ENCODE results near the gene ZRANB2. TPM values are rescaled to one million over a fixed set of nuclear protein-coding genes. Genes with fewer than 3 reads are reported as not detected.

Gene ZRANB2
- total RNA-seq, 1 experiment from 2014 or later = 103 TPM

DNA sequence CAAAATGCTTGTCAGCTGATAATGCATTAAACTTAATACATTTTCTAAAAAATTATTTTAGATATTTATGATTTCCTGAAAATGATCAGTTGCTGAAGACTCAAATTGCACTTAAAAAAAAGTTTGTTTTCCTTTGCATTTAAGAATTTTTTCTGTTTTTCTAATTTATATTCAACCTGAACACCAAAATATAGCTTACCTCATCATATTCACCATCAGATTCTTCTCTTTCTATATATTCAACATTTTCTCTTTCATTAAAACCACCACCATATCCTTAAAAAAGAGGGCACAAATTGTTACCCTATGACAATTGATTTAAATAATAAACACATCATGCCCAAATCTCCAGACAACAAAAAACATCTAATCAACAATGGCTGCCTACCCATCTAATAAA lies 8.6 kb downstream of the ZRANB2 start:
- H3K27ac ChIP-seq (ENCODE audit: insufficient read length, low read depth, low read length) = no peak overlapping the region
- no peak for DNase-seq
- H3K9me3 ChIP-seq (ENCODE audit: control insufficient read depth, low read depth, low read length) = no peaks in the 10 kb centered on the region
- H3K56ac ChIP-seq (ENCODE audit: insufficient read length, low read depth, low read length) = no peak overlapping the region
- H4K5ac ChIP-seq (ENCODE audit: insufficient read length, low read depth, low read length) = no peak overlapping the region
- H3T11ph ChIP-seq (ENCODE audit: low read length) = no peak overlapping the region
- H3K27me3 Mint-ChIP-seq (ENCODE audit: low read depth) = no peaks in the 10 kb centered on the region
- no peak overlapping the region for H3K18ac ChIP-seq (ENCODE audit: insufficient read length, low read depth, low read length)
- H2BK5ac ChIP-seq (ENCODE audit: insufficient read length, low read length) = no peak overlapping the region
- H3K4me2 ChIP-seq (ENCODE audit: insufficient read depth, insufficient read length, low read length) = no peak overlapping the region
- no peak overlapping the region for H2BK120ac ChIP-seq (ENCODE audit: low read depth, low read length, poor library complexity, severe bottlenecking)
- no peaks in the 10 kb centered on the region for H3K23me2 ChIP-seq (ENCODE audit: insufficient read length, low read depth, low read length, poor library complexity, severe bottlenecking)
- H3K9me3 Mint-ChIP-seq = no peaks in the 10 kb centered on the region
- H3K79me1 ChIP-seq (ENCODE audit: insufficient read depth, low read depth, low read length, poor library complexity, severe bottlenecking) = no peaks in the 10 kb centered on the region
- no peak overlapping the region for H3K23ac ChIP-seq (ENCODE audit: insufficient read length, low read depth, low read length)
- H2AK5ac ChIP-seq (ENCODE audit: insufficient read length, low read length) = no peak overlapping the region
- H2AFZ ChIP-seq (ENCODE audit: low read length) = no peak overlapping the region
- no peaks in the 10 kb centered on the region for H3K79me2 ChIP-seq (ENCODE audit: insufficient read depth, low read length)
- H3K4me1 Mint-ChIP-seq = no peaks in the 10 kb centered on the region
- H3K4ac ChIP-seq (ENCODE audit: low read depth, low read length) = no peak overlapping the region
- H3K14ac ChIP-seq (ENCODE audit: insufficient read depth, low read length) = no peak overlapping the region
- H4K91ac ChIP-seq (ENCODE audit: insufficient read length, low read depth, low read length) = no peak overlapping the region
- H3K9ac ChIP-seq (ENCODE audit: extremely low read depth, insufficient read length, low read length) = no peak overlapping the region
- H3K4me3 Mint-ChIP-seq = no peak overlapping the region
- H2BK12ac ChIP-seq (ENCODE audit: insufficient read length, low read depth, low read length) = no peak overlapping the region
- H2BK15ac ChIP-seq (ENCODE audit: low read depth, low read length) = no peak overlapping the region
- no peaks in the 10 kb centered on the region for H3K4me1 ChIP-seq (ENCODE audit: insufficient read depth, low read length)
- no peak overlapping the region for H4K8ac ChIP-seq (replicated peaks; ENCODE audit: insufficient read length, low read depth, low read length)
- no peaks in the 10 kb centered on the region for H3K27me3 ChIP-seq (ENCODE audit: insufficient read depth, low read length)
- peaks cover 42 to 82% (median 74%) of the 10 kb centered on the region in 3 experiments; a peak in 6 of 7 replicates for H3K36me3 Mint-ChIP-seq (ENCODE audit: insufficient read depth in 1 of 3, low read depth in 3 of 3)
- no peaks in the 10 kb centered on the region for H4K20me1 ChIP-seq (ENCODE audit: control insufficient read depth, insufficient read depth, insufficient read length)
- no peak overlapping the region for H3K27ac Mint-ChIP-seq
- H2BK20ac ChIP-seq (ENCODE audit: low read depth, low read length, poor library complexity, severe bottlenecking) = no peak overlapping the region
- TF ChIP-seq, protein P1, sequence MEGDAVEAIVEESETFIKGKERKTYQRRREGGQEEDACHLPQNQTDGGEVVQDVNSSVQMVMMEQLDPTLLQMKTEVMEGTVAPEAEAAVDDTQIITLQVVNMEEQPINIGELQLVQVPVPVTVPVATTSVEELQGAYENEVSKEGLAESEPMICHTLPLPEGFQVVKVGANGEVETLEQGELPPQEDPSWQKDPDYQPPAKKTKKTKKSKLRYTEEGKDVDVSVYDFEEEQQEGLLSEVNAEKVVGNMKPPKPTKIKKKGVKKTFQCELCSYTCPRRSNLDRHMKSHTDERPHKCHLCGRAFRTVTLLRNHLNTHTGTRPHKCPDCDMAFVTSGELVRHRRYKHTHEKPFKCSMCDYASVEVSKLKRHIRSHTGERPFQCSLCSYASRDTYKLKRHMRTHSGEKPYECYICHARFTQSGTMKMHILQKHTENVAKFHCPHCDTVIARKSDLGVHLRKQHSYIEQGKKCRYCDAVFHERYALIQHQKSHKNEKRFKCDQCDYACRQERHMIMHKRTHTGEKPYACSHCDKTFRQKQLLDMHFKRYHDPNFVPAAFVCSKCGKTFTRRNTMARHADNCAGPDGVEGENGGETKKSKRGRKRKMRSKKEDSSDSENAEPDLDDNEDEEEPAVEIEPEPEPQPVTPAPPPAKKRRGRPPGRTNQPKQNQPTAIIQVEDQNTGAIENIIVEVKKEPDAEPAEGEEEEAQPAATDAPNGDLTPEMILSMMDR (conservative IDR thresholded peaks at IDR 0.05) = no peak
